ENCODE results near the gene THADA.
"Not testable (repeated sequence)": the region's sequence is repeated elsewhere in the genome, so short reads cannot be mapped to it uniquely, and the experiment has no call there.

THADA gene

GRCh38 chr2:43605079-43605655 is 9.3 kb upstream of the THADA start:
- no peak for DNase-seq (ENCODE audit: low read depth, low spot score)

- no peak for DNase-seq (ENCODE audit: low read depth, low spot score)
Observed at GRCh38 chr2:43604674-43605073, 8.8 kb upstream of the THADA start.

- DNase-seq (ENCODE audit: low read depth, low spot score), result not testable (repeated sequence)
Observed at GRCh38 chr2:43600596-43600995, 4.8 kb upstream of the THADA start.

- no peak for DNase-seq (ENCODE audit: low read depth, low spot score)
Observed at GRCh38 chr2:43594875-43595274, 963 bp downstream of the THADA start.

- DNase-seq (ENCODE audit: low read depth, low spot score), result no peak
Observed at GRCh38 chr2:43593254-43593653, 2.6 kb downstream of the THADA start.

- no peak for DNase-seq (ENCODE audit: low read depth, low spot score)
Observed at GRCh38 chr2:43592443-43592842, 3.4 kb downstream of the THADA start.

- no peak for DNase-seq (ENCODE audit: low read depth, low spot score)
Observed at GRCh38 chr2:43585708-43586107, 10.1 kb downstream of the THADA start.

GRCh38 chr2:43579275-43579981 is 16.4 kb downstream of the THADA start:
- no peak for DNase-seq (ENCODE audit: low read depth, low spot score)

GRCh38 chr2:43576981-43577892 is 18.6 kb downstream of the THADA start:
- DNase-seq (ENCODE audit: low read depth, low spot score), result no peak

- DNase-seq (ENCODE audit: low read depth, low spot score), result no peak
Observed at GRCh38 chr2:43572244-43572643, 23.6 kb downstream of the THADA start.

- no peak for DNase-seq (ENCODE audit: low read depth, low spot score)
Observed at GRCh38 chr2:43569921-43570320, 25.9 kb downstream of the THADA start.

GRCh38 chr2:43568228-43568627 is 27.6 kb downstream of the THADA start:
- no peak for DNase-seq (ENCODE audit: low read depth, low spot score)

GRCh38 chr2:43566461-43566729 is 29.4 kb downstream of the THADA start:
- no peak for DNase-seq (ENCODE audit: low read depth, low spot score)

- no peak for DNase-seq (ENCODE audit: low read depth, low spot score)
Observed at GRCh38 chr2:43563679-43564078, 32.2 kb downstream of the THADA start.

- no peak for DNase-seq (ENCODE audit: low read depth, low spot score)
Observed at GRCh38 chr2:43560231-43560547, 35.6 kb downstream of the THADA start.

- no peak for DNase-seq (ENCODE audit: low read depth, low spot score)
Observed at GRCh38 chr2:43559391-43560230, 36.2 kb downstream of the THADA start.

- no peak for DNase-seq (ENCODE audit: low read depth, low spot score)
Observed at GRCh38 chr2:43557196-43557595, 38.6 kb downstream of the THADA start.

GRCh38 chr2:43556256-43556655 is 39.6 kb downstream of the THADA start:
- DNase-seq (ENCODE audit: low read depth, low spot score), result no peak

GRCh38 chr2:43553341-43553855 is 42.4 kb downstream of the THADA start:
- no peak for DNase-seq (ENCODE audit: low read depth, low spot score)

GRCh38 chr2:43551990-43552389 is 43.8 kb downstream of the THADA start:
- no peak for DNase-seq (ENCODE audit: low read depth, low spot score)

GRCh38 chr2:43548381-43548780 is 47.5 kb downstream of the THADA start:
- not testable (repeated sequence) for DNase-seq (ENCODE audit: low read depth, low spot score)

All from brain pericyte (primary cell).